Panc1 (cell line): ENCODE results near the gene ARMC5. TPM values are rescaled to one million over a fixed set of nuclear protein-coding genes. Genes with fewer than 3 reads are reported as not detected.

Source experiments
- ATAC-seq: fragments of 200-7000 bp; cut with Tn5 transposase; 2 replicates; pipeline ENCODE4 v1.9.1; 2020; ENCODE audit warnings: mild to moderate bottlenecking, moderate library complexity
- BruUV-seq: library from RNA; stranded (reverse); fragments of 400-500 nt; replicated peaks from 2 replicates; lab custom pipeline; 2021; lab: Mats Ljungman, UMichigan
- CTCF ChIA-PET: fragments of 300-600 bp; sonication (Branson Sonifier 250); formaldehyde crosslinking; loops from one replicate; lab custom pipeline; 2022; ENCODE audit warnings: antibody characterized with exemption; lab: Charles Lee
- POLR2A ChIA-PET: fragments of 300-600 bp; sonication (Branson Sonifier 250); formaldehyde crosslinking; loops from one replicate; lab custom pipeline; 2022; ENCODE audit warnings: antibody characterized with exemption; lab: Charles Lee
- DNase-seq: peaks from one replicate; pipeline ENCODE4 v3.0.0-alpha.2; 2010; ENCODE audit warnings: low read depth, low spot score
- H3K27ac ChIP-seq: 2 replicates; pipeline ENCODE4 v1.5.1; 2011; ENCODE audit warnings: mild to moderate bottlenecking, low read length, inconsistent platforms
- H3K27me3 ChIP-seq: fragments of 200-500 bp; sonication (Bioruptor generic); 2 replicates; pipeline ENCODE4 v1.6.0; 2014; ENCODE audit warnings: low read length, inconsistent platforms; ENCODE audit not compliant: control insufficient read depth, insufficient read depth
- H3K36me3 ChIP-seq: fragments of 200-500 bp; sonication (Bioruptor generic); 2 replicates; pipeline ENCODE4 v1.5.1; 2014; ENCODE audit warnings: inconsistent platforms, mild to moderate bottlenecking, low read length, moderate library complexity; ENCODE audit not compliant: control insufficient read depth, insufficient read depth
- H3K4me1 ChIP-seq: 2 replicates; pipeline ENCODE4 v1.5.1; 2011; ENCODE audit warnings: inconsistent platforms, mild to moderate bottlenecking, low read length, moderate library complexity; ENCODE audit not compliant: control insufficient read depth, insufficient read depth
- H3K4me3 ChIP-seq, 2 experiments: 2 replicates each; pipeline ENCODE4 v1.5.1; 2011 to 2012; ENCODE audit warnings: low read depth in 2 of 2, low read length in 2 of 2, mild to moderate bottlenecking in 2 of 2, inconsistent platforms in 1 of 2, moderate library complexity in 1 of 2
- H3K9me3 ChIP-seq: fragments of 200-500 bp; sonication (Bioruptor generic); 2 replicates; pipeline ENCODE4 v1.5.1; 2014; ENCODE audit warnings: low read depth, mild to moderate bottlenecking, inconsistent platforms, low read length, moderate library complexity; ENCODE audit not compliant: control insufficient read depth, insufficient read depth
- POLR2AphosphoS5 ChIP-seq: IDR thresholded peaks from 2 replicates; pipeline ENCODE4 v1.6.1; 2012; ENCODE audit warnings: mild to moderate bottlenecking, low read depth, low read length, moderate library complexity
- REST ChIP-seq, 2 experiments: IDR thresholded peaks; 2 replicates each; pipeline ENCODE4 v1.6.1; 2011 to 2012; ENCODE audit warnings: low read depth in 2 of 2, control low read depth in 1 of 2, low read length in 1 of 2, mild to moderate bottlenecking in 1 of 2, moderate library complexity in 1 of 2; ENCODE audit not compliant: insufficient read depth in 1 of 2
- SIN3A ChIP-seq: IDR thresholded peaks from 2 replicates; pipeline ENCODE4 v1.6.1; 2012; ENCODE audit warnings: low read depth, mild to moderate bottlenecking, low read length, moderate library complexity, borderline replicate concordance; ENCODE audit not compliant: insufficient read depth
- TCF7L2 ChIP-seq: IDR thresholded peaks from 2 replicates; pipeline ENCODE4 v1.6.1; 2011; ENCODE audit warnings: mild to moderate bottlenecking, low read depth, low read length, inconsistent platforms
- in situ Hi-C: cut with HindIII; loops from 2 replicates; pipeline ENCODE4 v1.10.0; 2016; ENCODE audit warnings: low sequenced_read_pairs, low pct_unique_long_range_greater_than_20kb
- intact Hi-C: fragments of 100-400 bp; cut with micrococcal nuclease; formaldehyde crosslinking; loops from one replicate; pipeline ENCODE4 v1.10.0; 2022; ENCODE audit not compliant: unreplicated experiment
- total RNA-seq: library from RNA; stranded (reverse); gene quantifications from one replicate; pipeline ENCODE4 v1.2.1, GENCODE V29; 2021; ENCODE audit not compliant: unreplicated experiment
- TF ChIP-seq, protein P1 (sequence below): fragments of 450-650 bp; IDR thresholded peaks from 2 replicates; pipeline ENCODE4 v1.5.1; 2017; ENCODE audit warnings: mild to moderate bottlenecking

Gene ARMC5
- total RNA-seq, 1 experiment from 2014 or later: 19.8 TPM

GRCh38 chr16:31496670-31497069 lies 37.4 kb downstream of the ARMC5 start:
- ChIA-PET POLR2A (no interaction called here), CTCF (no interaction called here)
- H3K27me3 ChIP-seq: no peaks in the 10 kb centered on the region
- no TSS peak for BruUV-seq
- H3K4me1 ChIP-seq: no peaks in the 10 kb centered on the region
- no peak for TF ChIP-seq SIN3A
- no peak for TF ChIP-seq REST (IDR thresholded peaks at IDR 0.05; ENCODE audit: insufficient read depth in 1 of 2, low read depth in 2 of 2, low read length in 1 of 2)
- TF ChIP-seq, protein P1, sequence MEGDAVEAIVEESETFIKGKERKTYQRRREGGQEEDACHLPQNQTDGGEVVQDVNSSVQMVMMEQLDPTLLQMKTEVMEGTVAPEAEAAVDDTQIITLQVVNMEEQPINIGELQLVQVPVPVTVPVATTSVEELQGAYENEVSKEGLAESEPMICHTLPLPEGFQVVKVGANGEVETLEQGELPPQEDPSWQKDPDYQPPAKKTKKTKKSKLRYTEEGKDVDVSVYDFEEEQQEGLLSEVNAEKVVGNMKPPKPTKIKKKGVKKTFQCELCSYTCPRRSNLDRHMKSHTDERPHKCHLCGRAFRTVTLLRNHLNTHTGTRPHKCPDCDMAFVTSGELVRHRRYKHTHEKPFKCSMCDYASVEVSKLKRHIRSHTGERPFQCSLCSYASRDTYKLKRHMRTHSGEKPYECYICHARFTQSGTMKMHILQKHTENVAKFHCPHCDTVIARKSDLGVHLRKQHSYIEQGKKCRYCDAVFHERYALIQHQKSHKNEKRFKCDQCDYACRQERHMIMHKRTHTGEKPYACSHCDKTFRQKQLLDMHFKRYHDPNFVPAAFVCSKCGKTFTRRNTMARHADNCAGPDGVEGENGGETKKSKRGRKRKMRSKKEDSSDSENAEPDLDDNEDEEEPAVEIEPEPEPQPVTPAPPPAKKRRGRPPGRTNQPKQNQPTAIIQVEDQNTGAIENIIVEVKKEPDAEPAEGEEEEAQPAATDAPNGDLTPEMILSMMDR: no peak
- TF ChIP-seq POLR2AphosphoS5: no peak
- no peak for TF ChIP-seq TCF7L2
- H3K9me3 ChIP-seq: no peaks in the 10 kb centered on the region
- H3K36me3 ChIP-seq: no peaks in the 10 kb centered on the region
- in situ Hi-C loops (no loop called here), intact Hi-C loops (no loop called here)
- H3K27ac ChIP-seq: no peak overlapping the region
- ATAC-seq (no peak), DNase-seq (no peak)
- no peak overlapping the region for H3K4me3 ChIP-seq

DNA sequence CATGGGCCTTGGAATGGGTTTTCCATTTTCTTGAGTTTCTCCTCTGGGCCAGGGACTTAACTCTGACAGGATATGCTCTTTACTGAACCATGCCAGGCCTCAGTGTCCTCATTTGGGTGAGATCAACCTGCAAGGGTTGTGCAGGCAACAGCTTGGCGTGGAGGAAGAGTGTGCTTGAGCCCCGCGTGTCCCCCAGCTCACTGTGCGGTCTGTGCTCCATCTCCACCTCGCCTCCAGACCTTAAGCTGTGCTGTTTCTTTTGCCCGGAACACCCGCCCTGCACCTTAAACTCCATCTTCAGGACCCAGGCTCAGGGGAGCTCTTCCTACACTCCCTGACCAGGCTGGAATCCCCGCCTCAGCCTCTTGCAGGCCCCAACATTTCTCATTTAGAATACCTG lies 39.2 kb downstream of the ARMC5 start:
- DNase-seq (no peak), ATAC-seq (no peak)
- Histone ChIP-seq H3K27me3 (no peaks in the 10 kb centered on the region), H3K9me3 (no peaks in the 10 kb centered on the region), H3K36me3 (no peaks in the 10 kb centered on the region), H3K4me3 (no peak overlapping the region), H3K4me1 (no peaks in the 10 kb centered on the region), H3K27ac (no peak overlapping the region)
- ChIA-PET CTCF (no interaction called here), POLR2A (no interaction called here)
- in situ Hi-C loops (no loop called here), intact Hi-C loops (no loop called here)
- TF ChIP-seq TCF7L2 (no peak), POLR2AphosphoS5 (no peak), REST (IDR thresholded peaks at IDR 0.05; ENCODE audit: insufficient read depth in 1 of 2, low read depth in 2 of 2, low read length in 1 of 2) (no peak), SIN3A (no peak)
- TF ChIP-seq, protein P1: no peak
- no TSS peak for BruUV-seq
